ENCODE results near the gene ACAN. TPM values are rescaled to one million over a fixed set of nuclear protein-coding genes. Genes with fewer than 3 reads are reported as not detected.

Gene ACAN
- total and polyA plus RNA-seq, 2 of the 8 experiments (the other 6 are each of a cell fraction or from before 2014, with no cell fraction given) = 0.71 to 0.73 TPM

DNA sequence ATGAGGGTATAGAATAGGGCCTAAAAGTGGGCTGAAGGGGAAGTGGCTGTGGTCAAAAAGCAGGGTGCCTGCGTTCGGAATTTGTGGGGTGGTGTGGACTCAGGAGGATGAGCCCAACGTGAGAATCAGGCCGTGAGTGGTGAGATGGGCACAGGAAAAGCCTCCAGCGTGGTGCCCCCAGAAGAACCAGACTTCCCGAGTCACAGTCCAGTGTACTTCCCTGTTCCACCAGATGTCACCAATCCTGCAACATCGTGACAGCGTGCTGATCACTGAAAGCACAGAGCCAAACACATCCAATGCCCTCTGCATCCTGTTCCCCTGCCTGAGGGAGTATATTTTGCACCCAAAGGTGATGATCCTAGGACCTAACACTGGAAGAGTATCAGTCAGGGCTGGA, 20.8 kb upstream of the ACAN start:
- no peak for TF ChIP-seq RXRA (IDR thresholded peaks at IDR 0.05; ENCODE audit: insufficient read depth, low read depth, low read length)
- Histone ChIP-seq H3K27me3 (replicated peaks in 1 of 4; ENCODE audit: control insufficient read depth in 3 of 4, extremely low read depth in 1 of 4, insufficient read depth in 3 of 4, low read length in 3 of 4) (no peaks in the 10 kb centered on the region), H3K79me1 (ENCODE audit: low read depth, low read length) (no peaks in the 10 kb centered on the region), H2BK120ac (replicated peaks; ENCODE audit: low read depth, low read length) (no peak overlapping the region), H3K4me3 (ENCODE audit: extremely low read depth in 1 of 4, insufficient read depth in 2 of 4, low read depth in 3 of 4, low read length in 4 of 4) (no peak overlapping the region), H3K79me2 (ENCODE audit: control insufficient read depth in 1 of 2, insufficient read depth in 2 of 2, low read length in 2 of 2) (no peaks in the 10 kb centered on the region), H2AK5ac (ENCODE audit: low read depth, low read length) (no peak overlapping the region), H2BK20ac (ENCODE audit: low read length) (no peak overlapping the region), H4K91ac (replicated peaks; ENCODE audit: insufficient read length, low read length) (no peak overlapping the region), H4K5ac (ENCODE audit: insufficient read length, low read depth, low read length) (no peak overlapping the region), H3K18ac (ENCODE audit: extremely low read depth, low read length) (no peak overlapping the region), H2AFZ (ENCODE audit: low read length) (no peak overlapping the region), H3K23me2 (ENCODE audit: low read depth, low read length) (no peaks in the 10 kb centered on the region), H2BK5ac (ENCODE audit: low read depth, low read length) (no peak overlapping the region), H4K20me1 (replicated peaks in 1 of 2; ENCODE audit: control insufficient read depth in 1 of 2, insufficient read depth in 2 of 2, low read length in 2 of 2) (no peaks in the 10 kb centered on the region), H3K9ac (replicated peaks in 1 of 4; ENCODE audit: extremely low read depth in 1 of 4, low read depth in 3 of 4, low read length in 3 of 4) (no peak overlapping the region), H3K23ac (ENCODE audit: insufficient read length) (no peak overlapping the region), H3K9me3 (ENCODE audit: insufficient read depth in 2 of 2, low read depth in 1 of 2, low read length in 1 of 2) (no peaks in the 10 kb centered on the region), H3K4me1 (replicated peaks in 1 of 4; ENCODE audit: control insufficient read depth in 3 of 4, insufficient read depth in 4 of 4, low read length in 3 of 4) (no peaks in the 10 kb centered on the region), H3K27ac (ENCODE audit: low read depth, low read length) (no peak overlapping the region), H3K14ac (ENCODE audit: insufficient read length) (no peak overlapping the region), H2BK15ac (ENCODE audit: low read length) (no peak overlapping the region), H3K56ac (replicated peaks; ENCODE audit: insufficient read length, low read depth, low read length) (no peak overlapping the region), H4K8ac (ENCODE audit: extremely low read depth, insufficient read depth, low read length) (no peak overlapping the region), H3K36me3 (ENCODE audit: control insufficient read depth in 2 of 4, insufficient read depth in 4 of 4, low read length in 3 of 4) (no peaks in the 10 kb centered on the region), H3K4me2 (ENCODE audit: insufficient read depth in 1 of 2, low read depth in 2 of 2, low read length in 2 of 2) (no peak overlapping the region), H3K4ac (replicated peaks; ENCODE audit: insufficient read length, low read depth, low read length) (no peak overlapping the region), H2BK12ac (ENCODE audit: low read depth, low read length) (no peak overlapping the region)
- no peak for DNase-seq (ENCODE audit: low read depth in 1 of 2, low spot score in 2 of 2)
- ChIA-PET CTCF (ENCODE audit: partially characterized antibody) (interaction anchor here (1.4 to 1.5 kb wide), 2 partner anchors 8 to 52 kb away, joined by 4 to 5 read pairs; no protein-coding TSS in a partner anchor), POLR2A (ENCODE audit: partially characterized antibody) (no interaction called here)
- no peak for FAIRE-seq
- WGBS, 2 experiments (ENCODE audit: extremely low coverage in 1 of 2, insufficient coverage in 1 of 2, insufficient read length in 1 of 2, insufficient replicate concordance in 2 of 2, low coverage in 1 of 2, low lambda C conversion rate in 2 of 2, missing lambda C conversion rate in 1 of 2) = 80% methylated on average over 8 of the region's 8 CpGs; no CpG with 5 or more reads in 1 of the 2 experiments
